Lung (tissue), 12 donors: ENCODE results near the gene THADA. TPM values are rescaled to one million over a fixed set of nuclear protein-coding genes. Genes with fewer than 3 reads are reported as not detected.

ENCODE experiments used
- ATAC-seq: fragments of 200-7000 bp; cut with Tn5 transposase; one replicate; pipeline ENCODE4 v1.9.1; 2020; ENCODE audit warnings: moderate number of reproducible peaks; ENCODE audit not compliant: insufficient read depth, low FRiP score
- DNase-seq, 3 donors: peaks; one replicate each; pipeline ENCODE4 v3.0.0-alpha.2; 2013 to 2017
- H3K27ac ChIP-seq, 2 donors: one replicate each; pipeline ENCODE4 v1.5.1; 2013; ENCODE audit warnings: mild to moderate bottlenecking in 2 of 2, moderate library complexity in 2 of 2, control low read depth in 1 of 2, inconsistent platforms in 1 of 2, low read depth in 1 of 2, low read length in 1 of 2
- H3K27me3 ChIP-seq, 3 donors: one replicate each; pipeline ENCODE4 v1.5.1; 2013; ENCODE audit warnings: low read length in 2 of 3; ENCODE audit not compliant: control insufficient read depth in 3 of 3, insufficient read depth in 3 of 3
- H3K36me3 ChIP-seq, 4 donors: one replicate each; pipeline ENCODE4 v1.5.1; 2013; ENCODE audit warnings: low read length in 4 of 4, mild to moderate bottlenecking in 1 of 4, moderate library complexity in 1 of 4; ENCODE audit not compliant: control insufficient read depth in 4 of 4, insufficient read depth in 4 of 4
- H3K4me1 ChIP-seq, 5 donors: one replicate each; pipeline ENCODE4 v1.5.1; 2013; ENCODE audit warnings: low read length in 5 of 5, mild to moderate bottlenecking in 2 of 5, moderate library complexity in 1 of 5; ENCODE audit not compliant: control insufficient read depth in 5 of 5, insufficient read depth in 5 of 5
- H3K4me3 ChIP-seq: one replicate; pipeline ENCODE4 v1.5.1; 2013; ENCODE audit warnings: mild to moderate bottlenecking, control low read depth, moderate library complexity
- H3K9ac ChIP-seq, 2 donors: one replicate each; pipeline ENCODE4 v1.5.1; 2013; ENCODE audit warnings: low read length in 2 of 2, control low read depth in 1 of 2; ENCODE audit not compliant: insufficient read depth in 1 of 2
- H3K9me3 ChIP-seq, 4 donors: one replicate each; pipeline ENCODE4 v1.5.1; 2013; ENCODE audit warnings: low read length in 3 of 4, mild to moderate bottlenecking in 1 of 4, moderate library complexity in 1 of 4; ENCODE audit not compliant: control insufficient read depth in 4 of 4, insufficient read depth in 3 of 4
- WGBS, 2 donors: extraction: QIAGEN DNeasy Blood & Tissue Kit; methylation state at CpG; one replicate each; pipeline ENCODE4 v1.1.7; 2013; 5-methylcytosine and 5-hydroxymethylcytosine counted together
- polyA plus RNA-seq, 2 donors: library from polyadenylated mRNA; stranded (reverse); fragments of 200-250 nt; gene quantifications; one replicate each; pipeline ENCODE4 v1.2.1, GENCODE V29; 2013
- total RNA-seq, 2 donors: library from RNA; depleted of rRNA in 1 of 2; stranded (reverse); fragments of >200 nt in 1 of 2; gene quantifications; one replicate each; pipeline ENCODE4 v1.2.1, GENCODE V29; 2014 to 2021
- TF ChIP-seq, protein P1 (sequence below): IDR thresholded peaks from 2 replicates; pipeline ENCODE4 v1.5.1; 2012; ENCODE audit warnings: mild to moderate bottlenecking; ENCODE audit errors: control extremely low read depth, extremely low read depth
- donor health status: control.
- donor health status: control.
- donor health status: Bipolar disorder and iron deficiency.
- donor health status: healthy.
- donor health status: DM: yes; HTN: yes; CAD: no.

The THADA gene
- total and polyA plus RNA-seq, 4 donors: 11.3 to 72.5 (median 25.2) TPM

DNA sequence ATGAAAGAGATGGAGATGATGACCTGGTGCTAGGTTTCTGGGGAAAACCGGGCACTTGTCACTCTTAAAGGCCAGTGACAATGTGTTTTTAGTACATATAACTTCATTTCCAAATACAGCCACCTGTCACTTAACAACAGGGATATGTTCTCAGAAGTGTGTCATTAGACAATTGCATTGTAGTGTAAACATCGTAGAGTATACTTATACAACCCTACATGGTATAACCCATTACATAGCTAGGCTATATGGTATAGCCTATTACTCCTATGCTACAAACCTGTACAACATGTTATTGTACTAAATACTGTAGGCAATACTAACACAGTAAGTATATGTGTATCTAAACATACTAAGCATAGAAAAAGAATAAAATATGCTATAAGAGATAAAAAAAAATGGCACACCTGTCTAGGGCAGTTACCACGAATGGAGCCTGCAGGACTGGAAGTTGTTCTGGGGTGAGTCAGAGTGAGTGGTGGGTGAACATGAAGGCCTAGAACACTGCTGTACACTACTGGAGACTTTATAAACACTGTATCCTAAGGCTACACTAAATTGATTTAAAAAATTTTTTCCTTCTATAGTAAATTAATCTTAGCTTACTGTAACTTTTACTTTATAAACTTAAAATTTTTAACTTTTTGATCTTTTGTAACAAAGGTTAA lies 123.2 kb downstream of the THADA start:
- WGBS, 2 donors: 93 to 96% methylated on average over 3 of the region's 3 CpGs
- ATAC-seq: no peak
- TF ChIP-seq, protein P1, sequence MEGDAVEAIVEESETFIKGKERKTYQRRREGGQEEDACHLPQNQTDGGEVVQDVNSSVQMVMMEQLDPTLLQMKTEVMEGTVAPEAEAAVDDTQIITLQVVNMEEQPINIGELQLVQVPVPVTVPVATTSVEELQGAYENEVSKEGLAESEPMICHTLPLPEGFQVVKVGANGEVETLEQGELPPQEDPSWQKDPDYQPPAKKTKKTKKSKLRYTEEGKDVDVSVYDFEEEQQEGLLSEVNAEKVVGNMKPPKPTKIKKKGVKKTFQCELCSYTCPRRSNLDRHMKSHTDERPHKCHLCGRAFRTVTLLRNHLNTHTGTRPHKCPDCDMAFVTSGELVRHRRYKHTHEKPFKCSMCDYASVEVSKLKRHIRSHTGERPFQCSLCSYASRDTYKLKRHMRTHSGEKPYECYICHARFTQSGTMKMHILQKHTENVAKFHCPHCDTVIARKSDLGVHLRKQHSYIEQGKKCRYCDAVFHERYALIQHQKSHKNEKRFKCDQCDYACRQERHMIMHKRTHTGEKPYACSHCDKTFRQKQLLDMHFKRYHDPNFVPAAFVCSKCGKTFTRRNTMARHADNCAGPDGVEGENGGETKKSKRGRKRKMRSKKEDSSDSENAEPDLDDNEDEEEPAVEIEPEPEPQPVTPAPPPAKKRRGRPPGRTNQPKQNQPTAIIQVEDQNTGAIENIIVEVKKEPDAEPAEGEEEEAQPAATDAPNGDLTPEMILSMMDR: no peak

DNA sequence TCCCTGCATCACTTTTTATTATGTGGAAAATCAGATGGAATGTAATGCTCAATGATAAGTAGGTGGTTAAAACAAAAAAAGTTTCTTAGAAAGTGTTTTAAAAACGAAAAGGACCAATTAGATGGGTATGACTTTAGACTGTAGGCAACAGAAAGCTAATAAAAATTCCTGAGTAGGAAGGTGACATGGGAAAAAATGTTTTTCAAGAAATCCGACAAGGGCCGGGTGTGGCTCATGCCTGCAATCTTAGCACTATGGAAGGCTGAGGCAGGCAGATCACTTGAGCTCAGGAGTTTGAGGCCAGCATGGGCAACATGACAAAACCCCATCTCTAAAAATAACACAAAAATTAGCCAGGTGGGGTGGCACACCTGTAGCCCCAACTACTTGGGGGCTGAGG lies 126.1 kb downstream of the THADA start:
- no peak for ATAC-seq
- Histone ChIP-seq H3K27ac (no peak overlapping the region), H3K36me3 (peaks cover 0 to 2% (median 0%) of the 10 kb centered on the region in 4 donors), H3K9ac (no peak overlapping the region), H3K9me3 (no peaks in the 10 kb centered on the region), H3K27me3 (no peaks in the 10 kb centered on the region), H3K4me1 (peaks cover 0 to 17% (median 8%) of the 10 kb centered on the region in 5 donors), H3K4me3 (no peak overlapping the region)
- TF ChIP-seq, protein P1: no peak
- 69 to 87% methylated on average over 3 of the region's 3 CpGs for WGBS, 2 donors
- DNase-seq: no peak

More for the DNA sequence above, 123.2 kb downstream of the THADA start:
- no peak overlapping the region for H3K9ac ChIP-seq
- no peak overlapping the region for H3K4me3 ChIP-seq
- H3K9me3 ChIP-seq: no peaks in the 10 kb centered on the region
- peaks cover 0 to 2% (median 0%) of the 10 kb centered on the region in 4 donors for H3K36me3 ChIP-seq
- H3K4me1 ChIP-seq: peaks cover 0 to 9% (median 8%) of the 10 kb centered on the region in 5 donors
- no peaks in the 10 kb centered on the region for H3K27me3 ChIP-seq
- no peak overlapping the region for H3K27ac ChIP-seq
- DNase-seq: no peak

DNA sequence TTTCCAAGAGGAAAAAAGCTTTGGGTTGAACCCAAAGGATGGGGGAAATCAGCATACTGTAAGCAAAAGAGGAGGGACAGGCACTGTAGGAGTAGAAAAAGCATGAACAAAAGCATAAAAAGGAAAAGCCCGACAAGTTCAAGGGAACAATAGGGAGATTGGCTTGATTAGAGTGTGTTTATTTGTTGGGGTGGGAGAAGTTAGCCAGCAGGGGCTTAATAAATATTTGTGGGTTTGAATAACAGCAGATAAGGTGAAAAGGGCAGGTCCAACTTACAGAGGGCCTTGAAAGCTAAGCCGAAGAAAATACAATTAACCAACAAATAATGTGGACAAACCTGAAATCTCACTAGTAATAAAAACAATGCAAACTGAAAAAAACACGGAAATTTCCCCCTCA lies 126.7 kb downstream of the THADA start:
- Histone ChIP-seq H3K9me3 (no peaks in the 10 kb centered on the region), H3K9ac (no peak overlapping the region), H3K27ac (no peak overlapping the region), H3K4me3 (no peak overlapping the region), H3K36me3 (peaks cover 0 to 2% (median 0%) of the 10 kb centered on the region in 4 donors), H3K27me3 (no peaks in the 10 kb centered on the region), H3K4me1 (peaks cover 0 to 23% (median 9%) of the 10 kb centered on the region in 5 donors)
- DNase-seq (no peak), ATAC-seq (no peak)
- 48 to 73% methylated on average over 3 of the region's 3 CpGs for WGBS, 2 donors
- TF ChIP-seq, protein P1: no peak
